Glomerular visceral epithelial cell (primary cell): ENCODE data around the gene CCBE1.

ENCODE experiments used
- DNase-seq: peaks from one replicate; pipeline ENCODE4 v3.0.0-alpha.2; 2016; ENCODE audit errors: extremely low spot score

The CCBE1 gene

GRCh38 chr18:59454909-59455727 lies 242.1 kb downstream of the CCBE1 start:
- DNase-seq: no peak

- no peak for DNase-seq
Observed at GRCh38 chr18:59453468-59453961, 243.7 kb downstream of the CCBE1 start.

DNA sequence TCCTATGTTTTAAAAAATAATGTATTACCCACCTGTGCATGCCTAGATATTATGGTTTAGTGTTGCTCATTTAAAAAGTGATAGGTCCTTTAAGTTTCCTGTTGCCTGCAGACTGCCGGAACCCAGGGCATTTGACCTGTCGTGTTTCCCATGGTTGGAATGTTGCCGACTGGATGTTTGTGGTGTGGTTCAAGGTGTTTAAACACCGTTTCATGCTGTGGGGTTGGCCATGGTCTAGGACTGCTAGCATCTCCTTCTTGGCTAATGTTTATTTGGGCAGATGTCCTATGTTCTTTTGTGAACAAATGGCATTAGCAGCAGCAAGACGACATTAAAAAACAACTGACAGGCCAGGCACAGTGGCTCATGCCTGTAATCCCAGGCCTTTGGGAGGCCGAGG lies 245.3 kb downstream of the CCBE1 start:
- no peak for DNase-seq

DNA sequence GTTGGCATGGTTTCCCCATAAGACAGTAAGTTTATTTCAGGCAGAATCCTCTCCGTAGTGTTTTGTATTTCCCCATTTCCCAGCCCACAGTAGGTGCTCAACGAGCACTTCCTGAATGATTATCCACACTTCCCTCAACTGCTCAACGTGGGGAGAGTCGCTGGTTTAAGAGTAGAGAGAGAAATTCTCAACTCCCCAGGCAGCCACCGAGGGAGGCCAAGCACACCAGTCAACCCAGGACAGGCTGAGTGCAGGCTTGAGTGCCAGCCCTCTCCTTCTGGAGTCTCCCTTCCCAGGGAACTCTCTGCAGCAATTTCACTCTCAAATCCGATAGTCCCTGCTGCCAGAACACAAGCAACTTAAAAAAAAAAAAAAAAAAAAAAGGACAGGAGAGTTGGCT lies 246.2 kb downstream of the CCBE1 start:
- DNase-seq: no peak

- DNase-seq: no peak
Observed at GRCh38 chr18:59448546-59448945, 248.7 kb downstream of the CCBE1 start.

- no peak for DNase-seq
Observed at GRCh38 chr18:59446012-59446411, 251.2 kb downstream of the CCBE1 start.

- no peak for DNase-seq
Observed at GRCh38 chr18:59437851-59438569, 259.2 kb downstream of the CCBE1 start.

- no peak for DNase-seq
Observed at GRCh38 chr18:59432803-59433597, 264.2 kb downstream of the CCBE1 start.

DNA sequence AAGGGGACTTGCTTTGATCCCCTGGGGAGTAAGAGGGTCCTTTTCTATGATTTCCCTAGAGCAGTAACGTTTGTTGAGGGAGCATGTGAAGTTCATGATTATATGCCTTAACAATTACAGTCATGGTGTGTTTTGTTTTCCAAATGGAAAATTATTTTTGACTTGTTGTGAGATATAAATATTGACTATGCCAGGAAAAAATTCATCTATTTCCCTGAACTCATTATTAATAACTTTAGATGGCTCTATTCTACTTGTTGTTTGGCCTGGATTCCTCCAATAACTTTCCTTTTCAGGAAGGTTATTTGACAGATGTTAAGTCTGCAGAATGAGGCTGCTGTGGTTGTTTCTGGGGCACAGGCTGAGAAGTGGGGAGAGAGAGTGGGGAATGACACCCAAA lies 266.1 kb downstream of the CCBE1 start:
- no peak for DNase-seq

DNA sequence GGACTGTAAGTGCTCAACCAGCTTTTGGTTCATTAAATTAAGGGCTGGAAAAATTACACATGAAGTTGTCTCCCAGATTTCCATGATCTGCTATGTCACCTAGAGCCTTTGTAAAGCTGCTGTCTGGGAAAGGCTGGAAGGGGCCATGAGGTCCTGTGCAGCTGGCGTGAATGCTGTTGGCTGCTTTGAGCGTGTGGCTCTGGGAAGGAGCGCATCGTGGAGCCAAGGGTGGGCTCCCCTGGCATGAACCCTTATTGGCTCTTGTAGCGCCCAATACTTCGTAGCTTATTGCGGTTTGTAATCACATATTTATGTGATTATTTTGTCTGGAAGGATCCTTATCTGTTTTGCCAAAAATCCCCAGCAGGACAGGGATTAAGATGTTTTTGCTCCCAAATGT lies 267.6 kb downstream of the CCBE1 start:
- DNase-seq: no peak

GRCh38 chr18:59428018-59428417 lies 269.2 kb downstream of the CCBE1 start:
- no peak for DNase-seq

- no peak for DNase-seq
Observed at GRCh38 chr18:59426855-59427254, 270.4 kb downstream of the CCBE1 start.

GRCh38 chr18:59423259-59423658 lies 274.0 kb downstream of the CCBE1 start:
- DNase-seq: no peak

- DNase-seq: no peak
Observed at GRCh38 chr18:59420244-59420643, 277.0 kb downstream of the CCBE1 start.

DNA sequence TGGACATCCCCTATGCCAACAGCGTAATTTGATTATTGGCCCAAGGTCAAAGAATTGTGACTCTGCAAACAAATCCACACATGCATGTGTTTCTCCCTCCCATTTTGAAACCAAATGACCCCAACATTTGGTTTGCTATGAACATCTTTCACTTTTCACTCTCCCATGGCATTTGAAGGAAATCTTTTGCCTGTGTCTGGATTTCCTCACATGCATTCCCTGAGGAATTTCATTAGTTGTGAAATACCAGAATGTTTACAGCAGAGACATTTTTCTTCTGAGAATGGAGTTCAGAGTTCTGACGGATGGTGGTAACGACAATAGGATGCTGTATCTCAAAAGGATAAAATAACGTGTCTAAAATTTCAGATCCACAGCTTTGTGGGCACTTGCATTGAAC lies 277.8 kb downstream of the CCBE1 start:
- DNase-seq: no peak

GRCh38 chr18:59416818-59417217 lies 280.4 kb downstream of the CCBE1 start:
- no peak for DNase-seq

GRCh38 chr18:59414111-59414653 lies 283.0 kb downstream of the CCBE1 start:
- DNase-seq: no peak

DNA sequence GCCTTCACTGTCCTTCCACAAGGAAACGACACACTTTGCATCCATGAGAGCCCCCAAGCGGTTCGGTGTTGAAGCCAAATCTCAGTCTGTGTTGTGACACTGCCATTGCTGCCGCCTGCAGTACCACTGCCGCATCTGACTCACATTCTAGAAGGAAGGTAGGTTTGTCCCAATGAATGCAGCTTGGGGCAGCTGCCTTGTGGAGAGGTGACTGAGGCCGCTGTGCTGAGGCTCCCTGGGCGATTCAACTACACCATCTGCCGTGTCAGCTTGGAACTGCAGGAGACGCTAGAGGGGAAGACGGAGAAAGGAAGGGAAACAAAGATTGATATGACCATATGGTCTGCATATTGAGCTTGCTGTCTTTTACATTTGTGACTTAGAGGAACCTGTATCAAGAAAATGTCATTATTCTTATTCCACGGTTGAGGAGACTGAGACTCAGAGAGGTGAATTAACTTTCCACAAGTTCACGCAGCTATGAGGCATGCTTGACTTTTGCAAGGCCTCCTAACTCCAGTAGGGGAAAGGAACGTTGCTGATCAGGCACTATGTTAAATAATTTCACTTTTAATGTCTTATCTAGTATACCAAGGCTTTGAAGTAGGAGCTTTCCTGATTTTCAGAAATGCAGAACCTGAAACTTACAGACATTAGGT lies 294.7 kb downstream of the CCBE1 start:
- peak; percentile 86 for DNase-seq

DNA sequence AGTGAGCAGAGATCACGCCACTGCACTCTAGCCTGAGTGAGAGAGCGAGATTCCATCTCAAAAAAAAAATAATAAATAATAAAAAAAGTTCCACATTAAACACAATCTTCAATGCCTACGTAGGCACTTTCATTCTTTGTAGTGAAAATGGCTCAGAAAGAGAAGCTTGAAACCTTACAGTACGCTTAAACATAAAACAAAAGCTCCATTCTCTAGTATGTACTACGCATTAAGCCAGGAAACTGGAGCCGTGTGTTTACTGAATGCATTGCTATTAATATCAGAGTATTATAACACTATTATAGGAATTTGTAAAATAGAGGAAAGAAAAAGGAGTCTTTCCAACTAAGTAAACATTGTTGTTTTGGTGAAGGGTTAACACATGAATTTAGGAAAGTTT lies 296.8 kb downstream of the CCBE1 start:
- DNase-seq: no peak

GRCh38 chr18:59395226-59396175 lies 301.7 kb downstream of the CCBE1 start:
- no peak for DNase-seq
